Epithelial cell of esophagus (primary cell): ENCODE results near the gene MCC.

Experiments used
- DNase-seq: peaks from one replicate; pipeline ENCODE4 v3.0.0; 2010; ENCODE audit warnings: low read depth
- H3K4me3 ChIP-seq: 2 replicates; pipeline ENCODE4 v1.5.1; 2011; ENCODE audit warnings: mild to moderate bottlenecking, low read length, control low read depth
- TF ChIP-seq, protein P1 (sequence below): IDR thresholded peaks from 2 replicates; pipeline ENCODE4 v1.5.1; 2011; ENCODE audit warnings: low read depth, mild to moderate bottlenecking, low read length, control low read depth, inconsistent platforms; ENCODE audit not compliant: insufficient read depth; ENCODE audit errors: missing control alignments

The MCC gene

DNA sequence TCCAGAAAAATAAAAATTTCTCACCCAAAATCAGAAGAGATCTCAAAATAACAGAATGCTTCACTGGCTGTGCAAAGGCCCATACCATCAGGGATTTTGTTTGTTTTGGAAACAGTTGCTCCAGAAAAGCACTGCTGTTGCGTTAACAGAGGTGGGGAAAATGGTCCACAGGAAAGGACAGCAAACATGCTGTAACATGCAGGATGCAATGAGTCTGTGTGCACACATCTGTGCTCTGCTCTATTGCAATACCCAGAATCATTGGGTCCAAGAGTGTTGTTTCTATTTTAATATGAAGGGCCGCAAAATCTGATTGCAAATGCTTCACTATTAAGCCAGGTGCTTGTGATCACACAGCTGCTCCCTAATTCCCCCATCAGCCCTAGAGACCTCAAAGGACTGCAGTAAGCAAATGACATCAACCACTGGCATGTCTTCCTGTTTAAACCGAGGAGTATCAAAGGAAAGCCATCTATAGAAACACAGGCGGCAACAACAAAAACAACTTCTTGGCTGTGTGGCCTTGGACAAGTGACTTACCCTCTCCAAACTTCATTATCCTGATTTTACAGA, 370.6 kb downstream of the MCC start:
- DNase-seq: peak; percentile 85

GRCh38 chr5:113115956-113116355, 372.3 kb downstream of the MCC start:
- H3K4me3 ChIP-seq: no peak overlapping the region
- no peak for DNase-seq
- TF ChIP-seq, protein P1, sequence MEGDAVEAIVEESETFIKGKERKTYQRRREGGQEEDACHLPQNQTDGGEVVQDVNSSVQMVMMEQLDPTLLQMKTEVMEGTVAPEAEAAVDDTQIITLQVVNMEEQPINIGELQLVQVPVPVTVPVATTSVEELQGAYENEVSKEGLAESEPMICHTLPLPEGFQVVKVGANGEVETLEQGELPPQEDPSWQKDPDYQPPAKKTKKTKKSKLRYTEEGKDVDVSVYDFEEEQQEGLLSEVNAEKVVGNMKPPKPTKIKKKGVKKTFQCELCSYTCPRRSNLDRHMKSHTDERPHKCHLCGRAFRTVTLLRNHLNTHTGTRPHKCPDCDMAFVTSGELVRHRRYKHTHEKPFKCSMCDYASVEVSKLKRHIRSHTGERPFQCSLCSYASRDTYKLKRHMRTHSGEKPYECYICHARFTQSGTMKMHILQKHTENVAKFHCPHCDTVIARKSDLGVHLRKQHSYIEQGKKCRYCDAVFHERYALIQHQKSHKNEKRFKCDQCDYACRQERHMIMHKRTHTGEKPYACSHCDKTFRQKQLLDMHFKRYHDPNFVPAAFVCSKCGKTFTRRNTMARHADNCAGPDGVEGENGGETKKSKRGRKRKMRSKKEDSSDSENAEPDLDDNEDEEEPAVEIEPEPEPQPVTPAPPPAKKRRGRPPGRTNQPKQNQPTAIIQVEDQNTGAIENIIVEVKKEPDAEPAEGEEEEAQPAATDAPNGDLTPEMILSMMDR: no peak

More for the DNA sequence above, 370.6 kb downstream of the MCC start:
- H3K4me3 ChIP-seq: no peak overlapping the region
- TF ChIP-seq, protein P1: no peak

GRCh38 chr5:113115061-113115460, 373.2 kb downstream of the MCC start:
- no peak for DNase-seq
- TF ChIP-seq, protein P1: no peak
- no peak overlapping the region for H3K4me3 ChIP-seq

GRCh38 chr5:113114559-113114958, 373.7 kb downstream of the MCC start:
- H3K4me3 ChIP-seq: no peak overlapping the region
- no peak for DNase-seq
- TF ChIP-seq, protein P1: no peak

DNA sequence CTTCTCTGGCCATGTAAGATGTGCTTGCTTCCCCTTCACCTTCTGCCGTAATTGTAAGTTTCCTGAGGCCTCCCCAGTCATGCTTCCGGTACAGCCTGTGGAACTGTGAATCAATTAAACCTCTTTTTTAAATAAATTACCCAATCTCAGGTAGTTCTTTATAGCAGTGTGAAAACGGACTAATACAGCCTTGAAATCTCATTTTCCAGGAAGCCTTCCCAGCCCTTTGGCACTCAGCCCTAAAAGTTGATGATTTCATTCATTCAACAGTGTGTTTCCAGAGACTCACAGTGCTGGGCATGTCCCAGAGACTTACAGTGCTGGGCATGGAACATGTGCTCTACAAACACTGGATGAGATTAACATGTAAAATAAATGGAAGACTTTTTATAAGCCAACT, 375.8 kb downstream of the MCC start:
- TF ChIP-seq, protein P1: no peak
- DNase-seq: peak; percentile 78
- no peak overlapping the region for H3K4me3 ChIP-seq

GRCh38 chr5:113110117-113110516, 378.1 kb downstream of the MCC start:
- TF ChIP-seq, protein P1: no peak
- no peak overlapping the region for H3K4me3 ChIP-seq
- no peak for DNase-seq

- DNase-seq: no peak
- no peak overlapping the region for H3K4me3 ChIP-seq
- TF ChIP-seq, protein P1: no peak
Measured at GRCh38 chr5:113109344-113109743, 378.9 kb downstream of the MCC start.
